Spleen (tissue), 7 donors: ENCODE measurements around the gene CNTN5.

ENCODE experiments used
- CTCF ChIP-seq, 11 experiments: fragments of 200-600 bp in 7 of 11; fragments of 450-650 bp in 4 of 11; sonication (generic) in 4 of 11; IDR thresholded peaks in 8 of 11; conservative IDR thresholded peaks in 3 of 11; 1 replicate in 7 of 11; 2 replicates in 4 of 11; pipeline versions ENCODE4 v1.4.0 to v1.8.0; 2016 to 2021; ENCODE audit warnings: antibody characterized with exemption in 11 of 11, inconsistent platforms in 4 of 11, mild to moderate bottlenecking in 1 of 11
- POLR2A ChIP-seq, 3 donors: fragments of 450-650 bp; IDR thresholded peaks; one replicate each; pipeline ENCODE4 v1.5.1; 2017; ENCODE audit warnings: antibody characterized with exemption in 3 of 3, mild to moderate bottlenecking in 1 of 3
- POLR2AphosphoS5 ChIP-seq, 3 donors: sonication (generic); formaldehyde crosslinking; IDR thresholded peaks; one replicate each; pipeline ENCODE4 v1.5.1; 2017; ENCODE audit warnings: antibody characterized with exemption in 3 of 3
- donor health status: DM: no; HTN: no; CAD: no; lungs with moderate emphysema.
- donor health status: DM: no; HTN: no; CAD: no.
- donor health status: DM: no; HTN: no; CAD: no.

GRCh38 chr11:99333621-99334020 lies 312.9 kb downstream of the CNTN5 start:
- no peak for TF ChIP-seq CTCF (IDR thresholded peaks at IDR 0.05 in 8 of 11, conservative IDR thresholded peaks at IDR 0.05 in 3 of 11)
- no peak for TF ChIP-seq POLR2AphosphoS5 (IDR thresholded peaks at IDR 0.05)
- TF ChIP-seq POLR2A (IDR thresholded peaks at IDR 0.05) = no peak
